Osteoblast (primary cell): ENCODE results near the gene MAN1B1. TPM values are rescaled to one million over a fixed set of nuclear protein-coding genes. Genes with fewer than 3 reads are reported as not detected.
A peak's percentile ranks its signal among the peaks of the same experiment; 100 is the strongest.

Experiments used
- DNase-seq: peaks from one replicate; pipeline ENCODE4 v3.0.0; 2011; ENCODE audit warnings: low spot score, mixed read lengths; ENCODE audit not compliant: insufficient read length; ENCODE audit errors: missing footprints
- H2AFZ ChIP-seq: 2 replicates; pipeline ENCODE4 v1.6.0; 2011; ENCODE audit warnings: mild to moderate bottlenecking, low read length
- H3K27ac ChIP-seq: 2 replicates; pipeline ENCODE4 v1.5.1; 2011; ENCODE audit warnings: mild to moderate bottlenecking, low read depth, low read length, moderate library complexity
- H3K27me3 ChIP-seq: 2 replicates; pipeline ENCODE4 v1.6.0; 2012; ENCODE audit warnings: mild to moderate bottlenecking, control low read depth, inconsistent platforms, low read length, moderate library complexity; ENCODE audit not compliant: insufficient read depth
- H3K36me3 ChIP-seq: 2 replicates; pipeline ENCODE4 v1.5.1; 2011; ENCODE audit warnings: mild to moderate bottlenecking, low read length, control low read depth, moderate library complexity; ENCODE audit not compliant: insufficient read depth
- H3K4me1 ChIP-seq: 2 replicates; pipeline ENCODE4 v1.5.1; 2011; ENCODE audit warnings: mild to moderate bottlenecking, low read length, control low read depth, moderate library complexity; ENCODE audit not compliant: insufficient read depth
- H3K4me2 ChIP-seq: 2 replicates; pipeline ENCODE4 v1.6.0; 2011; ENCODE audit warnings: mild to moderate bottlenecking, low read length; ENCODE audit not compliant: insufficient read depth
- H3K4me3 ChIP-seq: fragments of 200-600 bp; sonication (generic); 3 replicates; pipeline ENCODE4 v1.5.1; 2012; ENCODE audit warnings: mild to moderate bottlenecking, low read length, inconsistent platforms; ENCODE audit not compliant: insufficient read depth
- H3K79me2 ChIP-seq: 2 replicates; pipeline ENCODE4 v1.6.0; 2012; ENCODE audit warnings: mild to moderate bottlenecking, low read length, control low read depth, inconsistent platforms; ENCODE audit not compliant: insufficient read depth
- H3K9me3 ChIP-seq: 2 replicates; pipeline ENCODE4 v1.5.1; 2011; ENCODE audit warnings: low read depth, low read length, control low read depth
- H4K20me1 ChIP-seq: 2 replicates; pipeline ENCODE4 v1.6.0; 2012; ENCODE audit warnings: mild to moderate bottlenecking, low read length, control low read depth; ENCODE audit not compliant: insufficient read depth
- total RNA-seq: library from RNA; depleted of rRNA; stranded (reverse); fragments of >200 nt; gene quantifications from 2 replicates; pipeline ENCODE4 v1.2.3, GENCODE V29; 2012
- TF ChIP-seq, protein P1 (sequence below): IDR thresholded peaks from 2 replicates; pipeline ENCODE4 v1.5.1; 2011; ENCODE audit warnings: mild to moderate bottlenecking, low read depth, low read length, moderate library complexity; ENCODE audit errors: extremely low read depth

Gene MAN1B1
- total RNA-seq, 1 donor = 94.1 TPM

GRCh38 chr9:137141050-137141810, 54.4 kb downstream of the MAN1B1 start:
- H3K79me2 ChIP-seq = no peaks in the 10 kb centered on the region
- H3K4me3 ChIP-seq = no peak overlapping the region
- no peaks in the 10 kb centered on the region for H3K36me3 ChIP-seq
- DNase-seq = peak; percentile 85
- no peak overlapping the region for H3K27ac ChIP-seq
- H3K4me1 ChIP-seq = no peaks in the 10 kb centered on the region
- no peaks in the 10 kb centered on the region for H4K20me1 ChIP-seq
- no peaks in the 10 kb centered on the region for H3K9me3 ChIP-seq
- no peak overlapping the region for H3K4me2 ChIP-seq
- no peak overlapping the region for H2AFZ ChIP-seq
- peaks cover 48% of the 10 kb centered on the region for H3K27me3 ChIP-seq
- TF ChIP-seq, protein P1, sequence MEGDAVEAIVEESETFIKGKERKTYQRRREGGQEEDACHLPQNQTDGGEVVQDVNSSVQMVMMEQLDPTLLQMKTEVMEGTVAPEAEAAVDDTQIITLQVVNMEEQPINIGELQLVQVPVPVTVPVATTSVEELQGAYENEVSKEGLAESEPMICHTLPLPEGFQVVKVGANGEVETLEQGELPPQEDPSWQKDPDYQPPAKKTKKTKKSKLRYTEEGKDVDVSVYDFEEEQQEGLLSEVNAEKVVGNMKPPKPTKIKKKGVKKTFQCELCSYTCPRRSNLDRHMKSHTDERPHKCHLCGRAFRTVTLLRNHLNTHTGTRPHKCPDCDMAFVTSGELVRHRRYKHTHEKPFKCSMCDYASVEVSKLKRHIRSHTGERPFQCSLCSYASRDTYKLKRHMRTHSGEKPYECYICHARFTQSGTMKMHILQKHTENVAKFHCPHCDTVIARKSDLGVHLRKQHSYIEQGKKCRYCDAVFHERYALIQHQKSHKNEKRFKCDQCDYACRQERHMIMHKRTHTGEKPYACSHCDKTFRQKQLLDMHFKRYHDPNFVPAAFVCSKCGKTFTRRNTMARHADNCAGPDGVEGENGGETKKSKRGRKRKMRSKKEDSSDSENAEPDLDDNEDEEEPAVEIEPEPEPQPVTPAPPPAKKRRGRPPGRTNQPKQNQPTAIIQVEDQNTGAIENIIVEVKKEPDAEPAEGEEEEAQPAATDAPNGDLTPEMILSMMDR = no peak

- peak; percentile 73 for DNase-seq
- no peaks in the 10 kb centered on the region for H3K4me1 ChIP-seq
- TF ChIP-seq, protein P1 = no peak
- H2AFZ ChIP-seq = no peak overlapping the region
- H3K4me3 ChIP-seq = no peak overlapping the region
- no peaks in the 10 kb centered on the region for H3K36me3 ChIP-seq
- no peak overlapping the region for H3K4me2 ChIP-seq
- H3K27me3 ChIP-seq = peaks cover 37% of the 10 kb centered on the region
- H3K27ac ChIP-seq = no peak overlapping the region
- H3K79me2 ChIP-seq = no peaks in the 10 kb centered on the region
- H3K9me3 ChIP-seq = no peaks in the 10 kb centered on the region
- no peaks in the 10 kb centered on the region for H4K20me1 ChIP-seq
Measured at GRCh38 chr9:137141976-137142936, 55.5 kb downstream of the MAN1B1 start.

- H4K20me1 ChIP-seq = no peaks in the 10 kb centered on the region
- no peak overlapping the region for H2AFZ ChIP-seq
- no peak overlapping the region for H3K4me3 ChIP-seq
- no peaks in the 10 kb centered on the region for H3K9me3 ChIP-seq
- no peak overlapping the region for H3K27ac ChIP-seq
- peaks cover 26% of the 10 kb centered on the region for H3K27me3 ChIP-seq
- H3K79me2 ChIP-seq = no peaks in the 10 kb centered on the region
- TF ChIP-seq, protein P1 = no peak
- H3K4me2 ChIP-seq = no peak overlapping the region
- peak; percentile 70 for DNase-seq
- H3K36me3 ChIP-seq = no peaks in the 10 kb centered on the region
- H3K4me1 ChIP-seq = no peaks in the 10 kb centered on the region
Measured at GRCh38 chr9:137143459-137143858, 56.7 kb downstream of the MAN1B1 start.
